CD14-positive monocyte (primary cell): ENCODE results near the gene F8. TPM values are rescaled to one million over a fixed set of nuclear protein-coding genes. Genes with fewer than 3 reads are reported as not detected.

Source experiments
- DNase-seq, 3 donors: peaks; one replicate each; pipeline ENCODE4 v3.0.0-alpha.2; 2011 to 2022
- H2AFZ ChIP-seq: 2 replicates; pipeline ENCODE4 v1.6.0; 2012; ENCODE audit warnings: mild to moderate bottlenecking, low read depth, low read length, inconsistent platforms; ENCODE audit not compliant: insufficient read depth, poor library complexity, severe bottlenecking
- H3K27ac ChIP-seq, 2 donors: 1 replicate in 1 of 2; 2 replicates in 1 of 2; pipeline ENCODE4 v1.5.1; 2012 to 2013; ENCODE audit warnings: low read length in 2 of 2, control low read depth in 1 of 2, inconsistent platforms in 1 of 2, low read depth in 1 of 2, mild to moderate bottlenecking in 1 of 2
- H3K27me3 ChIP-seq, 2 donors: one replicate each; pipeline versions ENCODE4 v1.6.0 to v1.6.1; 2011 to 2013; ENCODE audit warnings: low read length in 2 of 2; ENCODE audit not compliant: control insufficient read depth in 2 of 2, insufficient read depth in 2 of 2
- H3K36me3 ChIP-seq, 2 donors: replicated peaks in 1 of 2; 1 replicate in 1 of 2; 2 replicates in 1 of 2; pipeline versions ENCODE4 v1.5.1 to v1.6.1; 2012 to 2013; ENCODE audit warnings: low read length in 2 of 2, control low read depth in 1 of 2, inconsistent platforms in 1 of 2, mild to moderate bottlenecking in 1 of 2; ENCODE audit not compliant: insufficient read depth in 2 of 2, control insufficient read depth in 1 of 2
- H3K4me1 ChIP-seq, 2 donors: 1 replicate in 1 of 2; 2 replicates in 1 of 2; pipeline versions ENCODE4 v1.5.1 to v1.6.1; 2012 to 2013; ENCODE audit warnings: low read length in 2 of 2, control low read depth in 1 of 2, inconsistent platforms in 1 of 2, mild to moderate bottlenecking in 1 of 2, moderate library complexity in 1 of 2; ENCODE audit not compliant: insufficient read depth in 2 of 2, control insufficient read depth in 1 of 2
- H3K4me2 ChIP-seq: replicated peaks from 2 replicates; pipeline ENCODE3; 2012; ENCODE audit warnings: low read length, moderate library complexity, mild to moderate bottlenecking; ENCODE audit not compliant: poor library complexity, severe bottlenecking; ENCODE audit errors: extremely low read depth
- H3K4me3 ChIP-seq, 3 experiments: fragments of 200-600 bp in 1 of 3; sonication (generic) in 1 of 3; replicated peaks in 1 of 3; 1 replicate in 2 of 3; 2 replicates in 1 of 3; pipeline ENCODE4 v1.5.1; 2011 to 2013; ENCODE audit warnings: low read length in 3 of 3, mild to moderate bottlenecking in 3 of 3, control low read depth in 2 of 3, low read depth in 2 of 3, inconsistent platforms in 1 of 3, moderate library complexity in 1 of 3
- H3K79me2 ChIP-seq: 2 replicates; pipeline ENCODE4 v1.6.0; 2012; ENCODE audit warnings: mild to moderate bottlenecking, control low read depth, inconsistent platforms, low read length, moderate library complexity; ENCODE audit not compliant: insufficient read depth
- H3K9ac ChIP-seq: 2 replicates; pipeline ENCODE4 v1.6.0; 2017; ENCODE audit warnings: low read length, mild to moderate bottlenecking; ENCODE audit not compliant: insufficient read depth, poor library complexity, severe bottlenecking
- H3K9me3 ChIP-seq, 2 donors: replicated peaks in 1 of 2; 1 replicate in 1 of 2; 2 replicates in 1 of 2; pipeline versions ENCODE4 v1.5.1 to v1.6.1; 2012 to 2013; ENCODE audit warnings: low read length in 2 of 2, control low read depth in 1 of 2; ENCODE audit not compliant: control insufficient read depth in 1 of 2, insufficient read depth in 1 of 2
- H4K20me1 ChIP-seq: 2 replicates; pipeline ENCODE4 v1.6.0; 2012; ENCODE audit warnings: mild to moderate bottlenecking, low read length, control low read depth, moderate library complexity; ENCODE audit not compliant: insufficient read depth
- H3K27ac Mint-ChIP-seq, 7 donors: one replicate each; pipeline ENCODE4 v1.8.0; 2020; ENCODE audit warnings: mild to moderate bottlenecking in 7 of 7, mixed read lengths in 7 of 7, moderate library complexity in 6 of 7, inconsistent platforms in 2 of 7
- H3K27me3 Mint-ChIP-seq, 3 donors: one replicate each; pipeline ENCODE4 v1.8.0; 2021 to 2022; ENCODE audit warnings: low read depth in 3 of 3, mild to moderate bottlenecking in 3 of 3, mixed read lengths in 3 of 3, moderate library complexity in 3 of 3, inconsistent platforms in 1 of 3
- H3K36me3 Mint-ChIP-seq, 2 donors: one replicate each; pipeline ENCODE4 v1.8.0; 2020; ENCODE audit warnings: mixed read lengths in 2 of 2, inconsistent platforms in 1 of 2, mild to moderate bottlenecking in 1 of 2
- H3K4me1 Mint-ChIP-seq: one replicate; pipeline ENCODE4 v1.8.0; 2020; ENCODE audit warnings: mild to moderate bottlenecking, mixed read lengths
- H3K4me3 Mint-ChIP-seq, 2 donors: one replicate each; pipeline ENCODE4 v1.8.0; 2020; ENCODE audit warnings: mild to moderate bottlenecking in 2 of 2, mixed read lengths in 2 of 2, moderate library complexity in 1 of 2
- H3K9me3 Mint-ChIP-seq, 7 donors: one replicate each; pipeline ENCODE4 v1.8.0; 2020 to 2022; ENCODE audit warnings: mixed read lengths in 7 of 7, mild to moderate bottlenecking in 6 of 7, moderate library complexity in 6 of 7, inconsistent platforms in 2 of 7
- CTCF ChIP-seq: fragments of 200-600 bp; IDR thresholded peaks from one replicate; pipeline ENCODE4 v1.8.0; 2022; ENCODE audit warnings: antibody characterized with exemption, mild to moderate bottlenecking
- WGBS: methylation state at CpG from one replicate; pipeline ENCODE4 v1.1.5; 2013; ENCODE audit warnings: missing lambda C conversion rate; ENCODE audit not compliant: insufficient coverage; 5-methylcytosine and 5-hydroxymethylcytosine counted together
- intact Hi-C, 2 donors: fragments of 100-400 bp; cut with micrococcal nuclease; formaldehyde crosslinking; loops; one replicate each; pipeline versions ENCODE4 v1.15.0 to v1.15.1; 2023
- polyA plus RNA-seq, 3 donors: library from polyadenylated mRNA; depleted of rRNA in 1 of 3; unstranded in 2 of 3; stranded (reverse) in 1 of 3; fragments of 300-500 nt in 2 of 3; fragments of >200 nt in 1 of 3; fragmentation: Illumina TruSeq in 2 of 3; gene quantifications; 1 replicate in 2 of 3; 2 replicates in 1 of 3; pipeline ENCODE4 v1.2.3, GENCODE V29; 2012 to 2021

Gene F8
- polyA plus RNA-seq, 3 donors, result 1.5 to 4.5 (median 4.3) TPM

- Mint-ChIP-seq H3K36me3 (peaks cover 8 to 20% of the 10 kb centered on the region in 2 donors), H3K4me3 (peak overlapping the region; percentile 83 to 84), H3K27me3 (peaks cover 0 to 3% (median 0%) of the 10 kb centered on the region in 3 donors), H3K4me1 (peaks cover 35% of the 10 kb centered on the region), H3K27ac (peak overlapping the region in 5 of 7 donors; percentile 92 to 97 (median 95)), H3K9me3 (peaks cover 0 to 8% (median 0%) of the 10 kb centered on the region in 7 donors)
- peak overlapping the region; percentile 69 for H3K4me2 ChIP-seq
- H3K27ac ChIP-seq, result peak overlapping the region in 1 of 2 donors; percentile 87
- H3K79me2 ChIP-seq, result peaks cover 35% of the 10 kb centered on the region
- peaks cover 0 to 13% of the 10 kb centered on the region in 2 donors for H3K36me3 ChIP-seq
- H3K9ac ChIP-seq, result peak overlapping the region; percentile 75
- H3K4me3 ChIP-seq, result peak overlapping the region; percentile 77 to 84 (median 78)
- H4K20me1 ChIP-seq, result no peaks in the 10 kb centered on the region
- no peak for TF ChIP-seq CTCF
- H3K27me3 ChIP-seq, result no peaks in the 10 kb centered on the region
- WGBS, result no CpG with 5 or more reads among the region's 12 CpGs
- no peaks in the 10 kb centered on the region for H3K9me3 ChIP-seq
- no peak for DNase-seq
- peaks cover 16 to 20% of the 10 kb centered on the region in 2 donors for H3K4me1 ChIP-seq
- intact Hi-C loops, result loop anchor here (5.0 kb wide), 1 partner anchor 43 kb away; the partner anchor contains the start of gene FUNDC2 (in 2 of the 2)
- H2AFZ ChIP-seq, result peak overlapping the region; percentile 63
Measured at GRCh38 chrX:155070038-155070437, 47.5 kb upstream of the F8 start.

GRCh38 chrX:155069414-155069813 lies 46.9 kb upstream of the F8 start:
- WGBS, result no CpG with 5 or more reads among the region's 1 CpG
- Histone ChIP-seq H3K9ac (no peak overlapping the region), H3K4me3 (peak overlapping the region in 1 of 3 experiments; percentile 78), H3K36me3 (peaks cover 0 to 10% of the 10 kb centered on the region in 2 donors), H3K79me2 (peaks cover 35% of the 10 kb centered on the region), H2AFZ (no peak overlapping the region), H3K4me2 (peak overlapping the region; percentile 69), H3K9me3 (no peaks in the 10 kb centered on the region), H3K4me1 (peaks cover 16 to 20% of the 10 kb centered on the region in 2 donors), H4K20me1 (no peaks in the 10 kb centered on the region), H3K27ac (no peak overlapping the region), H3K27me3 (no peaks in the 10 kb centered on the region)
- Mint-ChIP-seq H3K4me3 (no peak overlapping the region), H3K9me3 (peaks cover 0 to 8% (median 0%) of the 10 kb centered on the region in 7 donors), H3K4me1 (peaks cover 35% of the 10 kb centered on the region), H3K27ac (no peak overlapping the region), H3K36me3 (peaks cover 8 to 19% of the 10 kb centered on the region in 2 donors), H3K27me3 (peaks cover 0 to 3% (median 0%) of the 10 kb centered on the region in 3 donors)
- TF ChIP-seq CTCF, result no peak
- intact Hi-C loops, result no loop called here
- DNase-seq, result no peak
